Astrocyte of the cerebellum (primary cell): ENCODE data around the gene LIPT1.

ENCODE experiments used
- DNase-seq: peaks from one replicate; pipeline ENCODE4 v3.0.0-alpha.2; 2011; ENCODE audit warnings: low read depth
- H3K4me3 ChIP-seq: 2 replicates; pipeline ENCODE4 v1.5.1; 2011; ENCODE audit warnings: mild to moderate bottlenecking, low read depth, low read length, moderate library complexity
- CTCF ChIP-seq: IDR thresholded peaks from 2 replicates; pipeline ENCODE4 v1.5.1; 2012; ENCODE audit warnings: low read length, low read depth, moderate library complexity, mild to moderate bottlenecking; ENCODE audit errors: missing control alignments
- in situ Hi-C: cut with HindIII; loops from 2 replicates; pipeline ENCODE4 v1.10.0; 2017; ENCODE audit warnings: low sequenced_read_pairs

Gene LIPT1

GRCh38 chr2:99205491-99205890 is 50.7 kb downstream of the LIPT1 start:
- no peak for DNase-seq
- TF ChIP-seq CTCF: no peak
- H3K4me3 ChIP-seq: no peak overlapping the region
- in situ Hi-C loops: no loop called here
